ENCODE results near the gene HLA-DPA1. TPM values are rescaled to one million over a fixed set of nuclear protein-coding genes. Genes with fewer than 3 reads are reported as not detected.

HLA-DPA1 gene
- total RNA-seq, 4 donors from 2014 or later: 2.2 to 77.8 (median 28.7) TPM

GRCh38 chr6:33082702-33083101, 9.3 kb upstream of the HLA-DPA1 start:
- TF ChIP-seq CTCF (IDR thresholded peaks at IDR 0.05) (peak in 3 of 5 experiments; percentile 26 to 56 (median 51)), POLR2AphosphoS5 (IDR thresholded peaks at IDR 0.05) (no peak), POLR2A (IDR thresholded peaks at IDR 0.05) (no peak), EP300 (IDR thresholded peaks at IDR 0.05; ENCODE audit: low read depth) (no peak)
- peak; percentile 35 for DNase-seq
- Histone ChIP-seq H3K36me3 (no peaks in the 10 kb centered on the region), H3K4me3 (no peak overlapping the region), H3K9me3 (no peaks in the 10 kb centered on the region), H3K27me3 (peaks cover 13% of the 10 kb centered on the region), H3K27ac (peak overlapping the region in 1 of 4 donors; percentile 17), H3K4me1 (peaks cover 0 to 19% (median 7%) of the 10 kb centered on the region in 4 donors)
- intact Hi-C loops (cut with DNase I; ENCODE audit: low total_unique reads) (loop anchor here (5.0 kb wide), 1 partner anchor 70 kb away; no protein-coding TSS in a partner anchor), in situ Hi-C loops (cut with MboI; ENCODE audit: low pct_ligation_motif_present in 1 of 4, low pct_unique_long_range_greater_than_20kb in 1 of 4, low sequenced_read_pairs in 3 of 4) (loop anchor here in 3 of 4 donors (10.0 kb wide), 1 partner anchor 68 kb away; no protein-coding TSS in a partner anchor)
- WGBS, 2 donors (ENCODE audit: low coverage in 1 of 2): 25 to 78% methylated on average over 2 of the region's 2 CpGs

GRCh38 chr6:33081098-33081824, 7.8 kb upstream of the HLA-DPA1 start:
- 67 to 75% methylated on average over 7 to 16 of the region's 16 CpGs for WGBS, 2 donors (ENCODE audit: low coverage in 1 of 2)
- DNase-seq: no peak
- TF ChIP-seq POLR2AphosphoS5 (IDR thresholded peaks at IDR 0.05): no peak
- no peak for TF ChIP-seq CTCF (IDR thresholded peaks at IDR 0.05)
- no peak for TF ChIP-seq POLR2A (IDR thresholded peaks at IDR 0.05)
- no peak for TF ChIP-seq EP300 (IDR thresholded peaks at IDR 0.05; ENCODE audit: low read depth)
- intact Hi-C loops (cut with DNase I; ENCODE audit: low total_unique reads): loop anchor here (5.0 kb wide), 1 partner anchor 69 kb away; no protein-coding TSS in a partner anchor
- peaks cover 13% of the 10 kb centered on the region for H3K27me3 ChIP-seq
- H3K4me3 ChIP-seq: peak overlapping the region; percentile 19 to 49 (median 40)
- H3K36me3 ChIP-seq: no peaks in the 10 kb centered on the region
- in situ Hi-C loops (cut with MboI; ENCODE audit: low pct_ligation_motif_present in 1 of 4, low pct_unique_long_range_greater_than_20kb in 1 of 4, low sequenced_read_pairs in 3 of 4): loop anchor here in 3 of 4 donors (10.0 kb wide), 1 partner anchor 66 kb away; no protein-coding TSS in a partner anchor
- H3K9me3 ChIP-seq: no peaks in the 10 kb centered on the region
- peaks cover 0 to 19% (median 7%) of the 10 kb centered on the region in 4 donors for H3K4me1 ChIP-seq
- peak overlapping the region; percentile 79 to 87 (median 83) for H3K27ac ChIP-seq

GRCh38 chr6:33080127-33081089, 7.0 kb upstream of the HLA-DPA1 start:
- intact Hi-C loops (cut with DNase I; ENCODE audit: low total_unique reads) (loop anchor here (5.0 kb wide), 1 partner anchor 68 kb away; no protein-coding TSS in a partner anchor), in situ Hi-C loops (cut with MboI; ENCODE audit: low pct_ligation_motif_present in 1 of 4, low pct_unique_long_range_greater_than_20kb in 1 of 4, low sequenced_read_pairs in 3 of 4) (loop anchor here in 3 of 4 donors (10.0 kb wide), 1 partner anchor 66 kb away; no protein-coding TSS in a partner anchor)
- TF ChIP-seq EP300 (IDR thresholded peaks at IDR 0.05; ENCODE audit: low read depth) (no peak), POLR2A (IDR thresholded peaks at IDR 0.05) (peak; percentile 30), POLR2AphosphoS5 (IDR thresholded peaks at IDR 0.05) (peak in 2 of 3 donors; percentile 33 to 59)
- no peaks in the 10 kb centered on the region for H3K9me3 ChIP-seq
- peaks cover 13% of the 10 kb centered on the region for H3K27me3 ChIP-seq
- H3K4me1 ChIP-seq: peaks cover 0 to 19% (median 7%) of the 10 kb centered on the region in 4 donors
- 39 to 56% methylated on average over 2 to 48 of the region's 49 CpGs for WGBS, 2 donors (ENCODE audit: low coverage in 1 of 2)
- peak overlapping the region; percentile 19 to 49 (median 40) for H3K4me3 ChIP-seq
- peak; percentile 55 for DNase-seq
- no peaks in the 10 kb centered on the region for H3K36me3 ChIP-seq
- peak overlapping the region; percentile 79 to 87 (median 83) for H3K27ac ChIP-seq

- H3K27ac ChIP-seq: peak overlapping the region; percentile 79 to 87 (median 83)
- H3K4me3 ChIP-seq: no peak overlapping the region
Observed at GRCh38 chr6:33079580-33079979, 6.1 kb upstream of the HLA-DPA1 start.

More at GRCh38 chr6:33079580-33079979, 6.1 kb upstream of the HLA-DPA1 start:
- Histone ChIP-seq H3K36me3 (no peaks in the 10 kb centered on the region), H3K27me3 (peaks cover 13% of the 10 kb centered on the region), H3K9me3 (no peaks in the 10 kb centered on the region), H3K4me1 (peaks cover 0 to 19% (median 7%) of the 10 kb centered on the region in 4 donors)
- intact Hi-C loops (cut with DNase I; ENCODE audit: low total_unique reads) (no loop called here), in situ Hi-C loops (cut with MboI; ENCODE audit: low pct_ligation_motif_present in 1 of 4, low pct_unique_long_range_greater_than_20kb in 1 of 4, low sequenced_read_pairs in 3 of 4) (loop anchor here in 1 of 4 donors (10.0 kb wide), 1 partner anchor 65 kb away; no protein-coding TSS in a partner anchor)
- no peak for TF ChIP-seq CTCF (IDR thresholded peaks at IDR 0.05)
- DNase-seq: no peak
- WGBS, 2 donors (ENCODE audit: low coverage in 1 of 2): 20 to 54% methylated on average over 1 to 4 of the region's 4 CpGs
